Right lobe of liver (tissue), 6 donors: ENCODE measurements around the gene ABCA3. TPM values are rescaled to one million over a fixed set of nuclear protein-coding genes. Genes with fewer than 3 reads are reported as not detected.

ENCODE experiments used
- ATAC-seq, 4 donors: fragments of 200-7000 bp; cut with Tn5 transposase; one replicate each; pipeline ENCODE4 v1.9.1; 2020; ENCODE audit warnings: mild to moderate bottlenecking in 4 of 4, moderate library complexity in 4 of 4
- DNase-seq, 3 donors: peaks; one replicate each; pipeline ENCODE4 v3.0.0-alpha.2; 2020
- H3K27ac ChIP-seq, 3 donors: fragments of 200-600 bp; one replicate each; pipeline ENCODE4 v1.8.0; 2022
- H3K27me3 ChIP-seq, 2 donors: fragments of 200-600 bp; one replicate each; pipeline ENCODE4 v1.8.0; 2022
- H3K36me3 ChIP-seq, 4 donors: fragments of 200-600 bp; sonication (generic) in 1 of 4; one replicate each; pipeline versions ENCODE4 v1.5.1 to v1.8.0; 2017 to 2022; ENCODE audit warnings: control low read depth in 1 of 4
- H3K4me1 ChIP-seq, 4 donors: fragments of 200-600 bp; sonication (generic) in 1 of 4; one replicate each; pipeline versions ENCODE4 v1.5.1 to v1.8.0; 2017 to 2022; ENCODE audit warnings: control low read depth in 1 of 4
- H3K4me3 ChIP-seq, 3 donors: fragments of 200-600 bp; one replicate each; pipeline ENCODE4 v1.8.0; 2022
- H3K9me3 ChIP-seq, 4 donors: fragments of 200-600 bp; sonication (generic) in 1 of 4; one replicate each; pipeline versions ENCODE4 v1.5.1 to v1.8.0; 2017 to 2022; ENCODE audit warnings: control low read depth in 1 of 4
- CTCF ChIP-seq, 4 donors: fragments of 200-600 bp in 3 of 4; fragments of 450-650 bp in 1 of 4; IDR thresholded peaks; one replicate each; pipeline versions ENCODE4 v1.5.1 to v1.8.0; 2016 to 2022; ENCODE audit warnings: antibody characterized with exemption in 4 of 4, mild to moderate bottlenecking in 2 of 4
- POLR2A ChIP-seq: fragments of 450-650 bp; IDR thresholded peaks from one replicate; pipeline ENCODE4 v1.6.1; 2017; ENCODE audit warnings: antibody characterized with exemption, mild to moderate bottlenecking
- WGBS: methylation state at CpG from one replicate; pipeline ENCODE4 v1.1.6; 2018; ENCODE audit warnings: low coverage, low lambda C conversion rate; ENCODE audit not compliant: insufficient coverage; ENCODE audit errors: missing lambda C conversion rate; 5-methylcytosine and 5-hydroxymethylcytosine counted together
- intact Hi-C, 2 donors: fragments of 100-400 bp; cut with DNase I; formaldehyde crosslinking; loops; one replicate each; pipeline versions ENCODE4 v1.11.2 to v1.14.1; 2022
- total RNA-seq, 6 experiments: library from RNA; depleted of rRNA in 2 of 6; stranded (reverse); fragments of >200 nt in 2 of 6; fragmentation: NEBNext Ultra II Directional in 3 of 6; extraction: Animal tissue kit (Norgen Biotek cat#: 25700) in 3 of 6; gene quantifications; one replicate each; pipeline versions ENCODE4 v1.1.0 to v1.2.4, GENCODE V29; 2016 to 2023
- donor health status: DM: no; HTN: yes; CAD: no.
- donor health status: DM: no; HTN: no; CAD: no.
- donor health status: DM: no; HTN: no; CAD: no.
- donor health status: DM: no; HTN: yes; CAD: no.
- donor health status: DM: no; HTN: yes; CAD: no.

ABCA3 gene
- total RNA-seq, 6 experiments from 2014 or later, result 1.2 to 2.9 (median 2.1) TPM

GRCh38 chr16:2341456-2342447 is 1.2 kb upstream of the ABCA3 start:
- no peak for ATAC-seq
- no peaks in the 10 kb centered on the region for H3K9me3 ChIP-seq
- H3K36me3 ChIP-seq, result no peaks in the 10 kb centered on the region
- peaks cover 0 to 10% (median 0%) of the 10 kb centered on the region in 4 donors for H3K4me1 ChIP-seq
- TF ChIP-seq POLR2A, result no peak
- no peak for TF ChIP-seq CTCF (IDR thresholded peaks at IDR 0.05)
- H3K27me3 ChIP-seq, result no peaks in the 10 kb centered on the region
- H3K4me3 ChIP-seq, result no peak overlapping the region
- WGBS, result 51% methylated on average over 17 of the region's 77 CpGs
- no peak overlapping the region for H3K27ac ChIP-seq
- intact Hi-C loops, result loop anchor here (5.0 kb wide), 2 partner anchors 156 to 161 kb away; no protein-coding TSS in a partner anchor
- DNase-seq, result peak; percentile 26 to 70 (median 55)

- Histone ChIP-seq H3K4me3 (peak overlapping the region; percentile 53 to 72 (median 58)), H3K9me3 (no peaks in the 10 kb centered on the region), H3K27ac (no peak overlapping the region), H3K27me3 (no peaks in the 10 kb centered on the region), H3K4me1 (peaks cover 0 to 10% (median 0%) of the 10 kb centered on the region in 4 donors), H3K36me3 (no peaks in the 10 kb centered on the region)
- ATAC-seq (peak; percentile 21 to 44 (median 24)), DNase-seq (peak; percentile 59 to 65 (median 60))
- intact Hi-C loops, result loop anchor here (5.0 kb wide), 2 partner anchors 157 to 162 kb away; no protein-coding TSS in a partner anchor
- TF ChIP-seq POLR2A, result no peak
- TF ChIP-seq CTCF (IDR thresholded peaks at IDR 0.05), result no peak
- 8% methylated on average over 15 of the region's 98 CpGs for WGBS
These were observed 725 bp downstream of the ABCA3 start for GRCh38 chr16:2339521-2340484.

GRCh38 chr16:2337431-2338296 is 2.9 kb downstream of the ABCA3 start:
- TF ChIP-seq CTCF (IDR thresholded peaks at IDR 0.05), result no peak
- no peak for TF ChIP-seq POLR2A
- Histone ChIP-seq H3K27ac (no peak overlapping the region), H3K4me3 (no peak overlapping the region), H3K36me3 (no peaks in the 10 kb centered on the region), H3K9me3 (no peaks in the 10 kb centered on the region), H3K27me3 (no peaks in the 10 kb centered on the region), H3K4me1 (peaks cover 0 to 10% (median 0%) of the 10 kb centered on the region in 4 donors)
- ATAC-seq (no peak), DNase-seq (no peak)
- intact Hi-C loops, result no loop called here
- WGBS, result 100% methylated on average over 1 of the region's 15 CpGs
